Thyroid gland (tissue), 4 donors: ENCODE measurements around the gene WWTR1. TPM values are rescaled to one million over a fixed set of nuclear protein-coding genes. Genes with fewer than 3 reads are reported as not detected.

Source experiments
- DNase-seq, 2 donors: peaks; one replicate each; pipeline ENCODE4 v3.0.0-alpha.2; 2019
- H3K27ac ChIP-seq, 3 donors: fragments of 200-600 bp; sonication (generic); 1 replicate in 2 of 3; 2 replicates in 1 of 3; pipeline ENCODE4 v1.5.1; 2016 to 2019; ENCODE audit warnings: mild to moderate bottlenecking in 1 of 3, moderate library complexity in 1 of 3
- H3K27me3 ChIP-seq: fragments of 200-600 bp; sonication (generic); one replicate; pipeline ENCODE4 v1.5.1; 2019
- H3K36me3 ChIP-seq, 2 donors: fragments of 200-600 bp; sonication (generic); one replicate each; pipeline ENCODE4 v1.5.1; 2016 to 2019
- H3K4me1 ChIP-seq, 2 donors: fragments of 200-600 bp; sonication (generic); one replicate each; pipeline ENCODE4 v1.5.1; 2017 to 2019
- H3K4me3 ChIP-seq, 3 donors: fragments of 200-600 bp; sonication (generic); replicated peaks in 1 of 3; 1 replicate in 2 of 3; 2 replicates in 1 of 3; pipeline ENCODE4 v1.5.1; 2016; ENCODE audit warnings: mild to moderate bottlenecking in 1 of 3
- H3K9me3 ChIP-seq: fragments of 200-600 bp; sonication (generic); one replicate; pipeline ENCODE4 v1.5.1; 2017
- POLR2A ChIP-seq, 2 donors: fragments of 450-650 bp; IDR thresholded peaks; one replicate each; pipeline ENCODE4 v1.6.1; 2017; ENCODE audit warnings: antibody characterized with exemption in 2 of 2, mild to moderate bottlenecking in 2 of 2, moderate library complexity in 1 of 2
- WGBS, 2 donors: methylation state at CpG; one replicate each; pipeline ENCODE4 v1.1.5; 2017; 5-methylcytosine and 5-hydroxymethylcytosine counted together
- intact Hi-C: fragments of 100-400 bp; cut with DNase I; formaldehyde crosslinking; loops from one replicate; pipeline ENCODE4 v1.15.1; 2023
- total RNA-seq, 4 donors: library from RNA; depleted of rRNA; stranded (reverse); fragments of >200 nt; gene quantifications; one replicate each; pipeline ENCODE4 v1.2.3, GENCODE V29; 2016
- TF ChIP-seq, protein P1 (sequence below), 6 experiments: fragments of 200-600 bp in 3 of 6; fragments of 450-650 bp in 3 of 6; sonication (generic) in 3 of 6; IDR thresholded peaks; one replicate each; pipeline ENCODE4 v1.5.1; 2016 to 2019; ENCODE audit warnings: antibody characterized with exemption in 6 of 6, mild to moderate bottlenecking in 2 of 6, inconsistent platforms in 1 of 6, moderate library complexity in 1 of 6

WWTR1 gene
- total RNA-seq, 4 donors from 2014 or later, result 56.7 to 87.6 (median 78.5) TPM

DNA sequence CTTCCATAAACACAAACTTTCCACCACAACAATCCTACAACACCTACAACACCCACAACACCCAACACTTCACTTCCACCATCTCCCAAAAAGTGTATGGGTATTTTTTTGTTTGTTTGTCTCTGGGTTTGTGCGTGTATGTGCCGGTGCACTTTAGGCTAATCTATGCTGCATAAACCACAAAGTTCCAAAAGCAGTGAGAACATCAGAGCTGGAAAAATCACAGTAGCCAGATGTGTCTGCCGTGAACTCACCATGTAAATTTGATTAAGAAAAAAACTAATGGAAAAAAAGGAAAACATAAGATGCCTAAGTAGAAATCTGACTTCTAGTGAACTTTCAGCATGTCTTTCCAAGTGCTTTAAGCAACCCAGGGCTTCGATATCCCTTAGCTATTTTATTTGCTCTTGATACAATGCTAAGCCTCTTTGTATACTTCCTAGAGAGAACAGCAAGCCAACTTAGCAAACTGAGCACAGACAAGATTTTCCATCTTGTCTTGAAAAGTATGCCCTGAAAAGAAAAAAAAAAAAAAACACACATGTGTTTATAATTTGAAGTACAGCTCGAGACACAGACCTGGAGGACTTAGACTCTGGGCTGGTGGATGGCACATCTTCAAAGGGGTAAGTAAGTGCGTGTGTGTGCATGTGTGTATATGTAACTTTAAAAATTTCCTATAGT, 91.4 kb downstream of the WWTR1 start:
- TF ChIP-seq, protein P1, sequence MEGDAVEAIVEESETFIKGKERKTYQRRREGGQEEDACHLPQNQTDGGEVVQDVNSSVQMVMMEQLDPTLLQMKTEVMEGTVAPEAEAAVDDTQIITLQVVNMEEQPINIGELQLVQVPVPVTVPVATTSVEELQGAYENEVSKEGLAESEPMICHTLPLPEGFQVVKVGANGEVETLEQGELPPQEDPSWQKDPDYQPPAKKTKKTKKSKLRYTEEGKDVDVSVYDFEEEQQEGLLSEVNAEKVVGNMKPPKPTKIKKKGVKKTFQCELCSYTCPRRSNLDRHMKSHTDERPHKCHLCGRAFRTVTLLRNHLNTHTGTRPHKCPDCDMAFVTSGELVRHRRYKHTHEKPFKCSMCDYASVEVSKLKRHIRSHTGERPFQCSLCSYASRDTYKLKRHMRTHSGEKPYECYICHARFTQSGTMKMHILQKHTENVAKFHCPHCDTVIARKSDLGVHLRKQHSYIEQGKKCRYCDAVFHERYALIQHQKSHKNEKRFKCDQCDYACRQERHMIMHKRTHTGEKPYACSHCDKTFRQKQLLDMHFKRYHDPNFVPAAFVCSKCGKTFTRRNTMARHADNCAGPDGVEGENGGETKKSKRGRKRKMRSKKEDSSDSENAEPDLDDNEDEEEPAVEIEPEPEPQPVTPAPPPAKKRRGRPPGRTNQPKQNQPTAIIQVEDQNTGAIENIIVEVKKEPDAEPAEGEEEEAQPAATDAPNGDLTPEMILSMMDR (IDR thresholded peaks at IDR 0.05), result no peak
- TF ChIP-seq POLR2A (IDR thresholded peaks at IDR 0.05), result no peak
- intact Hi-C loops, result no loop called here

DNA sequence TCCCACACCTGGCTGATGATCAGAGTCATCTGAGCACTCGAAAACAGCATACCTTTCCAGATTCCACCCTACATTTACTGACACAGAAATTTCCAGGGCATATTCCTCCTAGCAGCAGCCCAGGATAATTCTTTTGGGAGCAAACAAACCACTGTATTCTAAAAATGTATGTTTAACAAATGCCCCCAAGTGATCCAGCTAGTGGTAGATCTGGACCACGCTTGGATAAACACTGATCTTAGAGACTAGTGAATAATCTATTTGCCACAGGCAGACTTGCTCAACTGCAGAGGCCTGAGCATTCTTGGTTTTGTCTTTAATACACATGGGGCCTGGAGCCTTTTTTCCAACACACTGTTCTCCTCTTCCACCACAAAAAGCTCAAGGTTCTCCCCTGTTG, 93.7 kb downstream of the WWTR1 start:
- no peaks in the 10 kb centered on the region for H3K9me3 ChIP-seq
- DNase-seq, result no peak
- no peak overlapping the region for H3K27ac ChIP-seq
- no peak overlapping the region for H3K4me3 ChIP-seq
- H3K36me3 ChIP-seq, result no peaks in the 10 kb centered on the region
- H3K4me1 ChIP-seq, result peaks cover 0 to 18% of the 10 kb centered on the region in 2 donors
- no peak for TF ChIP-seq POLR2A (IDR thresholded peaks at IDR 0.05)
- TF ChIP-seq, protein P1 (IDR thresholded peaks at IDR 0.05), result no peak
- 98% methylated on average over 2 of the region's 2 CpGs for WGBS, 2 donors
- no peaks in the 10 kb centered on the region for H3K27me3 ChIP-seq
- intact Hi-C loops, result no loop called here

More for the DNA sequence above, 91.4 kb downstream of the WWTR1 start:
- 66 to 74% methylated on average over 6 of the region's 6 CpGs for WGBS, 2 donors
- no peaks in the 10 kb centered on the region for H3K9me3 ChIP-seq
- peaks cover 2 to 18% of the 10 kb centered on the region in 2 donors for H3K4me1 ChIP-seq
- no peaks in the 10 kb centered on the region for H3K36me3 ChIP-seq
- H3K4me3 ChIP-seq, result no peak overlapping the region
- H3K27ac ChIP-seq, result no peak overlapping the region
- no peak for DNase-seq
- H3K27me3 ChIP-seq, result no peaks in the 10 kb centered on the region

DNA sequence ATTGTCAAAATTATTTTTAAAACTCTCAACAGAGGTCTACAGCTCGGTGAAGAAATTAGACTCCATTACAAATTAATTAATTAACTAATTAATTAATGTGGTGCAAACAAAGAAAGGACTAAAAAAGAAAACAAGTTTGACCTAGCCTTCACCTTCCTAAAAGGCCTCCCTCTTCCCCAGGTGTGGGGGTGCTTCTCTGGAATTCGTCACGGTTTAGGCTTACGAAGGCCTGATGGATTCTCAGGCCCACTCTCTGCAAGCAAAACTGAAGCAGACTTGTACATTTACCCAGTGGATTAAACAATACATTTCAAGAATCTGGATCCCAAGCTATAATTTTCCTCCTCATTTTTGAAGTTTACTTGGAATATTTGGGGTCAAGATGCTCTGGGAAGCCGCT, 94.7 kb downstream of the WWTR1 start:
- Histone ChIP-seq H3K4me1 (peaks cover 0 to 18% of the 10 kb centered on the region in 2 donors), H3K27ac (no peak overlapping the region), H3K36me3 (no peaks in the 10 kb centered on the region), H3K27me3 (no peaks in the 10 kb centered on the region), H3K9me3 (no peaks in the 10 kb centered on the region), H3K4me3 (no peak overlapping the region)
- no peak for DNase-seq
- no peak for TF ChIP-seq POLR2A (IDR thresholded peaks at IDR 0.05)
- TF ChIP-seq, protein P1 (IDR thresholded peaks at IDR 0.05), result no peak
- 93 to 94% methylated on average over 5 of the region's 5 CpGs for WGBS, 2 donors
- intact Hi-C loops, result no loop called here

DNA sequence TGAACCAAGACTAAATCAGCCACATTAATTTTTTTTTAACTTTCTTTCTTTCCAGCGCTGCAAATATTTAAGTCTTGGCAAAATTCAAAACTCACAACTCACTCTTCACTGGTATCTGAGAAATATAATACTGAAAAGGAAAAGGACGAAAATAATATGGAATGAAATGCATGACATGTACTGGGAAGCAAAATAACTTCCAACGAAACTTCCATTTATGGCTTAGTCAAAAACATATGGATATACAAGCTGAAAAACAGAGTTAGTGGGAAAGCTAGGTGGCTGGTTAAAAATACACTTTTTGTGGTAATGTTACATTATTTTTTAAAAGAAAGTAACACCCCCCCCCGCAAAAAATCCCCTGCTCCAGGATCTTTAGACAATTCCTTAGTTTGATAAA, 97.2 kb downstream of the WWTR1 start:
- Histone ChIP-seq H3K27ac (no peak overlapping the region), H3K36me3 (no peaks in the 10 kb centered on the region), H3K27me3 (no peaks in the 10 kb centered on the region), H3K4me3 (no peak overlapping the region), H3K9me3 (no peaks in the 10 kb centered on the region), H3K4me1 (peaks cover 0 to 12% of the 10 kb centered on the region in 2 donors)
- no peak for TF ChIP-seq POLR2A (IDR thresholded peaks at IDR 0.05)
- TF ChIP-seq, protein P1 (IDR thresholded peaks at IDR 0.05), result no peak
- no peak for DNase-seq
- 84 to 88% methylated on average over 4 of the region's 4 CpGs for WGBS, 2 donors
- intact Hi-C loops, result no loop called here

DNA sequence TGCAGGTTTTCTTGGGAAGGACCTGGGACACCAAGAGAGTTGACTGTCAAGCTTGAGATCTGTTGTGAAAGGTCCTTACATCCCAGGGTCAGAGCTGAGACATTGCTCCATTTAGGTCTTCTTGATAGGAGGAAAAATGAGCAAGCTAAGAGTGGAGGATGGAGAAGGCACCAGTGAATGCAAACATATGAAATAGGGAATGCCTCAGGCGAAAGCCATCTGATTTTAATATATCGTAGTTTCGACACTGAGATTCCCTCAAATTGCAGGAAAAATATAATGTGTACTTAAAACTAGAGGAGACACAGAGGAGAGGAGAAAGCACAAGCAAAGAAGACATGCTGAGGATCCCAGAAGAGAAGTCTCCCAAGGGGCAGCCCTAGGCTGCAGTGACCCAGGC, 97.8 kb downstream of the WWTR1 start:
- no peak overlapping the region for H3K27ac ChIP-seq
- H3K4me1 ChIP-seq, result peaks cover 6 to 15% of the 10 kb centered on the region in 2 donors

More for the DNA sequence above, 97.8 kb downstream of the WWTR1 start:
- H3K9me3 ChIP-seq, result no peaks in the 10 kb centered on the region
- intact Hi-C loops, result no loop called here
- 95 to 96% methylated on average over 3 of the region's 3 CpGs for WGBS, 2 donors
- H3K4me3 ChIP-seq, result no peak overlapping the region
- H3K36me3 ChIP-seq, result no peaks in the 10 kb centered on the region
- no peak for DNase-seq
- TF ChIP-seq, protein P1 (IDR thresholded peaks at IDR 0.05), result no peak
- TF ChIP-seq POLR2A (IDR thresholded peaks at IDR 0.05), result no peak
- no peaks in the 10 kb centered on the region for H3K27me3 ChIP-seq
